Neural crest cell (in vitro differentiated cells): ENCODE measurements around the gene EGFL6. TPM values are rescaled to one million over a fixed set of nuclear protein-coding genes. Genes with fewer than 3 reads are reported as not detected.
A peak's percentile ranks its signal among the peaks of the same experiment; 100 is the strongest.

ENCODE experiments used
- DNase-seq: peaks from one replicate; pipeline ENCODE4 v3.0.0; 2021; ENCODE audit warnings: low read depth, mixed read lengths, low spot score
- H3K27ac Mint-ChIP-seq: one replicate; pipeline ENCODE4 v1.8.0; 2021; ENCODE audit warnings: mild to moderate bottlenecking, mixed read lengths; ENCODE audit not compliant: unreplicated experiment
- H3K27me3 Mint-ChIP-seq: 2 replicates; pipeline ENCODE4 v1.8.0; 2021; ENCODE audit warnings: low read depth, mild to moderate bottlenecking, mixed read lengths
- H3K36me3 Mint-ChIP-seq: 2 replicates; pipeline ENCODE4 v1.8.0; 2021; ENCODE audit warnings: low read depth, mild to moderate bottlenecking, mixed read lengths
- H3K4me1 Mint-ChIP-seq: 2 replicates; pipeline ENCODE4 v1.8.0; 2021; ENCODE audit warnings: mixed read lengths
- H3K4me3 Mint-ChIP-seq: one replicate; pipeline ENCODE4 v1.8.0; 2021; ENCODE audit warnings: mild to moderate bottlenecking, mixed read lengths
- H3K9me3 Mint-ChIP-seq: 2 replicates; pipeline ENCODE4 v1.8.0; 2021; ENCODE audit warnings: mixed read lengths
- long read RNA-seq: library from polyadenylated mRNA; unstranded; transcript quantifications from one replicate; pipeline ENCODE4 v2.0.0, GENCODE V29; 2020
- total RNA-seq: library from RNA; stranded (reverse); gene quantifications from 2 replicates; pipeline ENCODE4 v1.2.1, GENCODE V29; 2021
- TF ChIP-seq, protein P1 (sequence below): fragments of 200-600 bp; sonication (generic); conservative IDR thresholded peaks from 2 replicates; pipeline ENCODE4 v1.5.0; 2021; ENCODE audit warnings: antibody characterized with exemption, mild to moderate bottlenecking

Gene EGFL6
- total RNA-seq, result 0.11 TPM in 1 of 2 replicates, not detected in the other
- long read RNA-seq, result 0 reads

- Mint-ChIP-seq H3K9me3 (peaks cover 3% of the 10 kb centered on the region), H3K4me1 (peaks cover 5% of the 10 kb centered on the region), H3K4me3 (peak within 1 kb of the TSS; percentile 61), H3K27me3 (peaks cover 49% of the 10 kb centered on the region), H3K27ac (no peak within 1 kb of the TSS), H3K36me3 (no peaks in the 10 kb centered on the region)
- TF ChIP-seq, protein P1, sequence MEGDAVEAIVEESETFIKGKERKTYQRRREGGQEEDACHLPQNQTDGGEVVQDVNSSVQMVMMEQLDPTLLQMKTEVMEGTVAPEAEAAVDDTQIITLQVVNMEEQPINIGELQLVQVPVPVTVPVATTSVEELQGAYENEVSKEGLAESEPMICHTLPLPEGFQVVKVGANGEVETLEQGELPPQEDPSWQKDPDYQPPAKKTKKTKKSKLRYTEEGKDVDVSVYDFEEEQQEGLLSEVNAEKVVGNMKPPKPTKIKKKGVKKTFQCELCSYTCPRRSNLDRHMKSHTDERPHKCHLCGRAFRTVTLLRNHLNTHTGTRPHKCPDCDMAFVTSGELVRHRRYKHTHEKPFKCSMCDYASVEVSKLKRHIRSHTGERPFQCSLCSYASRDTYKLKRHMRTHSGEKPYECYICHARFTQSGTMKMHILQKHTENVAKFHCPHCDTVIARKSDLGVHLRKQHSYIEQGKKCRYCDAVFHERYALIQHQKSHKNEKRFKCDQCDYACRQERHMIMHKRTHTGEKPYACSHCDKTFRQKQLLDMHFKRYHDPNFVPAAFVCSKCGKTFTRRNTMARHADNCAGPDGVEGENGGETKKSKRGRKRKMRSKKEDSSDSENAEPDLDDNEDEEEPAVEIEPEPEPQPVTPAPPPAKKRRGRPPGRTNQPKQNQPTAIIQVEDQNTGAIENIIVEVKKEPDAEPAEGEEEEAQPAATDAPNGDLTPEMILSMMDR, result no peak
- peak; percentile 2 for DNase-seq
Observed at GRCh38 chrX:13569479-13570260, at the start of gene EGFL6. Gene EGFL6 (plus strand): TSS chrX:13569601. CDS start chrX:13569862, 261 bp downstream.

DNA sequence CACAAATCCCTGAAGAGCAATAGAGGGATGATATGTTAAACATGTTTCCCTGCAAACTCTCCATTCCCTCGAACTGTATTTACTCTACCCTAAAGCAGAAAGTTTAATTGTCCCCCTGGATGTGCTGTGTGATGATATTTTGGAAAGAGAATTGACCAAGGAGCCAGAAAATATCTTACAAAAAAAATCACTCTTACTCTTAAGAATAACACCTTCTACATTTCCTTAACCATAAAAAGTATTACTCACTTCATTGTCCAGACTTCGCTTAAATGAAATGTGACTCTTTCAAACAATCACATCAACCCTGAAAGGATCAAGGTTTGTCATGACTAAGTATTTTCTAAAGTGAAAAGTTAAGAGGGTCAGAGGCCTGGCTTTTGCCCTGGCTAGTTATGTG, 49.0 kb upstream of the EGFL6 start:
- no peaks in the 10 kb centered on the region for H3K27me3 Mint-ChIP-seq

GRCh38 chrX:13520936-13521335, 48.5 kb upstream of the EGFL6 start:
- Mint-ChIP-seq H3K27ac (no peak overlapping the region), H3K4me3 (no peak overlapping the region), H3K4me1 (no peaks in the 10 kb centered on the region), H3K27me3 (no peaks in the 10 kb centered on the region), H3K9me3 (peaks cover 8% of the 10 kb centered on the region), H3K36me3 (no peaks in the 10 kb centered on the region)
- DNase-seq, result no peak
- TF ChIP-seq, protein P1, result no peak

More for the DNA sequence above, 49.0 kb upstream of the EGFL6 start:
- H3K36me3 Mint-ChIP-seq, result no peaks in the 10 kb centered on the region
- no peak overlapping the region for H3K27ac Mint-ChIP-seq
- TF ChIP-seq, protein P1, result no peak
- DNase-seq, result no peak
- peaks cover 12% of the 10 kb centered on the region for H3K9me3 Mint-ChIP-seq
- no peak overlapping the region for H3K4me3 Mint-ChIP-seq
- H3K4me1 Mint-ChIP-seq, result no peaks in the 10 kb centered on the region

DNA sequence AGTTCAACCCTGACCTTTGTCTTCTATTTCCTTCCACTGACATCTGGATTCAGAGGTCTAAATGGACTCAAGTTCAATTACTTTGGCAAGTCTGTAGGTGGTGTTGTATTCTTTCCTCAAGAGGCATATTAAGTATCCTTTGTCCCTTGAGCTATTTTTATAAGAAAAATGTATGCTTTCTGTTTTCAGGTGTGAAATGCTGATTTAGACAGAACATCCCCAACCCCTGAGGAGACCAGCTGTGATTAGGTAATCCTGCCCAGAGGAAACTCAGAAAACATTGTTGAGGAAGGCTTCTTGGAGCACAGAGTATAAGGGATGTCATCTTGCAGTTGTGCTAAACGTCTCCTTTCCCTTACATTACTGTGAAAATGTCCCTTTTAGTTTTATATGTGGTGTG, 46.6 kb upstream of the EGFL6 start:
- no peak for DNase-seq
- TF ChIP-seq, protein P1, result no peak
- H3K27me3 Mint-ChIP-seq, result no peaks in the 10 kb centered on the region
- H3K27ac Mint-ChIP-seq, result no peak overlapping the region
- no peak overlapping the region for H3K4me3 Mint-ChIP-seq
- H3K9me3 Mint-ChIP-seq, result peaks cover 4% of the 10 kb centered on the region
- no peaks in the 10 kb centered on the region for H3K36me3 Mint-ChIP-seq
- no peaks in the 10 kb centered on the region for H3K4me1 Mint-ChIP-seq

GRCh38 chrX:13533726-13534125, 35.7 kb upstream of the EGFL6 start:
- TF ChIP-seq, protein P1, result no peak
- H3K9me3 Mint-ChIP-seq, result peaks cover 9% of the 10 kb centered on the region
- H3K27ac Mint-ChIP-seq, result no peak overlapping the region
- H3K4me3 Mint-ChIP-seq, result no peak overlapping the region
- H3K4me1 Mint-ChIP-seq, result no peaks in the 10 kb centered on the region
- DNase-seq, result no peak
- H3K27me3 Mint-ChIP-seq, result no peaks in the 10 kb centered on the region
- H3K36me3 Mint-ChIP-seq, result no peaks in the 10 kb centered on the region
